Fibroblast of skin of right biceps (primary cell): ENCODE results near the gene SEL1L.
"Not testable (repeated sequence)": the region's sequence is repeated elsewhere in the genome, so short reads cannot be mapped to it uniquely, and the experiment has no call there.

Experiments used
- DNase-seq: peaks from one replicate; pipeline ENCODE4 v3.0.0-alpha.2; 2013

Gene SEL1L

DNA sequence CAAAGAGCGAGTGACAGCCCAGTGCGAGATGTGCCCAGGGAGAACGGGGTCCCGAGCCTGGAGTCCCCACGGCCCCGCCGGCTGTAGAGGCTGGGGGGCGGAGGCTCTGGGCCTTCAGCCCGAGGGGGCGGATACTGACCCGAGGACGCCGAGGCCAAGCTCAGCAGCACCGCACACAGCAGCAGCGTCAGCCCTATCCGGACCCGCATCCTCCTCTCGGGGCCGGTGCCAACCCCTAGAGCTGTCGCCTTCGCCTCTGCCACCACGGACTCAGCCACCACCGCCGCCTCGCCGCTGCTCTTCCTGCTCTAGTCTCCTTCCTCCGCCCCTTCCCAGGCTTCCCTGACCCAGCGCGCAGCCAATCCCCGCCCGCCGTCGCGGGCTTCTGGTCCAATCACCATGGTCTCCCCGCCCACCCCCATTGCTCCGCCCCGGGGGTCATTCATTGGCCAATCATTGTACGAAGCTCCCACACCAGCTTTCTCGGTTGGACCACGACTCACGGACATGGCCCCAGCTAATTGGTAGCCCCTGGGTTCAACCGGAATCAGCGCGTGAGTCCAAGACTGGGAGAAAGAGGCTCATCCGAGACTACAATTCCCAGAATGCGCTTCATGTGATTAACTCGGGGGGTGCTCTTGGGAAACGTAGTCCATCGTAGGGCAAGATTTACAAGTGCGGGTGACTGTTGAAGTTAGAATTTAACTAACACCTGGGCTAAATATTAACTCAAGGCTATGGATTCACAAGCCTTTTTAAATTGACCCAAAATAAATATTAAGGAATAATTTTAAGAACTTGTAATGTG is at the start of gene SEL1L:
Gene SEL1L (minus strand): TSS at position 318 of the 808 bp plus-strand sequence. CDS start 109 bp downstream, at position 209.
- peak; percentile 100 for DNase-seq

DNA sequence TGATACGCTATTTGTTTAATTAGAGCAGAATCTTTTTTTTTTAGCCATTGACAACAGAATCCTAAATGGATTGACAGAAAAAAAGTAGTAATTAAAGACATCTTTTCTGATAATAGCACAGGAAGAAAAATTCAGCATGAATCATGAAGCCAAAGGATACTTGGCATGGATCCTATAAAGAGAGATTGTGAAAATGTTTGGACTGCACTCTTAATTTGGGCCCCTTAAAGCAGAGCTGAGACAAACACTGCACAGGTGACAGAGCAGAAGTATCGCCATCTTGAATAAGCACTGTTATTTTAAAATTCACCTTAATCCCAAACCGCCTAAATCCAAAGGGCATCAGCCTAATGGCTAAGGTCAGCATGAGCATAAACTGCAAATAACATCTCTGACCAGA is 48.8 kb upstream of the SEL1L start:
- no peak for DNase-seq

DNA sequence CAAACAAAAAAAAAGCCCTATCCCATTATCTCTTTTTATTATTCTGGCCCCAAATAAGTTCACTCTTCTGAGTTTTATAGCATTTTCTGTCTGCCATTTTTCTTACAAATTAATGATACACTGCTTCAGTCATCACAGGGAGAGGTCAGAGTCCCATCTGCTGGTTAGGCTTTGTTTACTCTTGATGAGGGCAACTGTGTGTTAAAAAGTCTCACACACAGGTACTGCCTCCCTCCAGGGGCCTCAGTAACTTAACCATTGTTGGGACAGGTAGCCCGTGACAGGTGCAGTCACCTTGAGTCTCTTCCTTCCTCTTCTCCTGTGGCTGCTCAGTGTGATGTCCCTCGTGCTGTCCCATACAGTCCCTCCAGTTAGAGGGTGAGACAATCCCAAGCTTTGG is 45.5 kb upstream of the SEL1L start:
- no peak for DNase-seq

DNA sequence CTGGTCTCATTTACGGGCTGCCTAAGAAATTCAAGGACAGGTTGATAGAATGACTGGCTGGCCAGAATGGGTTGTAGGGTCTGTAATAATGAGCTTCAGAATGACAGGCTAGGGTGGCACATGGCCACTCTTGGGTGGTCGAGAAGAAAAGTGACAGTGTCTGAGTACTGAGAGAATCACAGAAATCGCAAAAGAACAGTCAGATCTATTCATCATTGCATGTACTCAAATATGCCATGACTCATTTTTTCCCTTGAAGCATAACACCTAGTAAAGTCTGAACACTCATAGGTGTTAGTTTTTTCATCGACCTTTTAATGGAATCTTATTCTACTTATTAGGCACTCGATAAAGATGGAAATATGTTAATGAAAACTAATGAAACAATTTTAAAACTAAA is 37.8 kb upstream of the SEL1L start:
- DNase-seq, result no peak

DNA sequence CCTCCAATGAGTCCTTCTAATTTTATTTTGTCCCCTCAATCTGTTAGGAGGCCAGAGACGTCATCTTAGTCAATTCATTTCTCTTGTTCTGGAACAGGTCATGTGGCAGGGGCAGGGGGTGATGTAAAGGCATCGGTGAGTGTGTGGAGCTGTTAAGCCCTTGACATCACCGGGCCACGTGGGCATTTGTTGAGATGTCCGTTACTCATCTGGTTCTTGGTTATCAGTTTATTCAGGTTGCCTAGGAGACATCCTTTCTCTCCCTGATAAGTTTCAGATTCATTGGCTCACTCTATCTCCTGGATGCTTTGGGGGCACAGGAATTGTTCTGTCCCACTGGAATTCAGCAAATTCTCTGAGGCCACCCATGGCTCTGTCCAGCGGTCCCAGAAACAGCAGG is 33.6 kb upstream of the SEL1L start:
- no peak for DNase-seq

DNA sequence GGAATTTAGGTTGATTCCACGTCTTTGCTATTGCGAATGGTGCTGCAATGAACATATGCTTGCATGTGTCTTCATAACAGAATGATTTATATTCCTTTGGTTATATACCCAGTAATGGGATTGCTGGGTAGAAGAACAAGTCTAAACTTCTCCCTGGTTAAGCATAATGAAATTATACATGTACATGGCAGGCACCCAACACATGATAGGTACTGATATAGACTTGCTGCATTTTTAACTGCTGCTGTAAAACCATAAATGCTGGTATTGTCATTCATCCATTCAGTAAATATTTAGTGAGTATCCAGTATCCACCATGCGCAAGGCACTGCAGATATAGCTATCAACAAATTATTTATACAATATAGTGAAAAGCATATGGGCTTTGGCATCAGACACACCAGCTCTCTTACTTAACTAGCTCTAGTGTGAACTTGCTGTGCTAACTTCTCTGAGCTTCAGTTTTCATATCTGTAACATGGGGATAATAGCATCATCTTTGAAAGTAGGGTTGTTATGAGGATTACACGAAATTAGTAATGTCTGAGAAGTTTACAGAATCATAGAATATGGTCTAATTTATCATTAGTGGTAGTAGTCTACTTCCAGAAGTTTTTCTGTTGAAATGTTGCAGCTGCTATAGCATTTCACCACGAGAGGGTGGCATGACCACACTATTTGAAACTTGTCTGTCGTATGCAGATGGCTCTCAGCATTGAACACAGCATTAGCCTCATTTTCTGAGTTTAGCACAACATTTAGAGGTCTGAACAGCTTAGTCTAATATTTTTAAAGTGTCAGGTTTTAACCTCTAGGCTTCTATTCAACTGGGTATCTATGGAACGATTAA is 32.0 kb upstream of the SEL1L start:
- no peak for DNase-seq

DNA sequence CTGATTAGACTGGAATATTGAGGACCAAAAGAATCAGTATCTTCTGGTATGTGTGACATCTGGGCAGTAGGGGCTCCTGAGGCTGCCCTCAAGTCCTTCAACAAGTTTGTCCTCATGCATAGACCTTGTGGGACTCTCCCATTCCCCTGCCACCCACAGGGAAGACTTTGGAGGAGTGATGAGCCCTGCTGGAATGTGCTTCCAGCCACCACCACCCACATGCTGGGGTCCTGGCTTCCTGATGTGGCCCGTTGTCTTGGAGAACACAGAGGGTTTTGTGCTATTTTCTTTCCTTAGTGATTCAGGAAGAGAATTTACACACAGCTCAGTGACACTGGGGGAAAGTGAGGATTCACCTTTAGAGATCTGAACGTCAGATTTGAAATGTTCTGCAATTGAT is 29.2 kb upstream of the SEL1L start:
- DNase-seq, result peak; percentile 17

DNA sequence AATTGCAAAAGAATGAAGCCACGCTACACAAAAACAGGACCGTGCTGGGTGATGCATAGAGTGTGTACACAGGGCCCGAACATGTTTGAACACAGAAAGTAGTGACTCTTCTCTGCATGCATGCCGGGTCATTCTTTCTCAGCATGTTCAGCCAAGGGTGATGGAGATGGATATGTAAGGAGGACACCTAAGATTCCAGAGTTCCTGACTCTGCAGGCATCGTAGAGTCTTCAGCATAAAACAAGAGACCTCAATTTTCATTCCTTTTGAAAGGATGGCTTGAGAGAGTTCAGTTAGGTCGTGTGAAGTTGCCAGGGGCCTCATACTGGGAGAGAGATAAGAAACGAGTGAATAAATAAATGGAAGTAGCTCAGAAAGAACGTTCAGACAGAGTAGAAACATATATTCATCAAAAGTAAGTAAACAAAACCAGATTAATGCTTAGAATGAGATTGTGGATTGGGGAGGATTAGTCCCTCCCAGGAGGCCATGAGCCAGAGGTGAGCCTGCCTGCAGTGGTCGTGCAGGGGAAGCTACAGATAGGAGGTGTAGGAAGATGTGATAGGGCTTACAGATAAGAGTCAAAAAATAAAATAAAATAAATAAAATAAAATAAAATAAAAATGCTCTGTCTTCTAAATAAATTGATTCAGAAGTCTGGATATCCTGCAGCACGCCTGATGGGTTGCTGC is 27.6 kb upstream of the SEL1L start:
- no peak for DNase-seq

DNA sequence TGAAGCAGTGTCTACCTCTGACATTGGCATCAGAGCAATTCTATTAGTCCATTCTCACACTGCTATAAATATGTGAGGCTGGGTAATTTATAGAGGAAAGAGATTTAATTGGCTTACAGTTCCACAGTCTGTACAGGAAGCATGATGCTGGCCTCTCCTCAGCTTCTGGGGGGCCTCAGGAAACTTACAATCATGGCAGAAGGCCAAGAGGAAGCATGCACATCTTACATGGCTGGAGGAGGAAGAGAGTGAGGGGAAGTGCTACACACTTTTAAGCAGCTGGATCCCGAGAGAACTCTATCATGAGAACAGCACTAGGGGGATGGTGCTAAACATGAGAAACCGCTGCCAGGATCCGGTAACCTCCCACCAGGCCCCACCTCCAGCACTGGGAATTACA is 25.7 kb upstream of the SEL1L start:
- no peak for DNase-seq

DNA sequence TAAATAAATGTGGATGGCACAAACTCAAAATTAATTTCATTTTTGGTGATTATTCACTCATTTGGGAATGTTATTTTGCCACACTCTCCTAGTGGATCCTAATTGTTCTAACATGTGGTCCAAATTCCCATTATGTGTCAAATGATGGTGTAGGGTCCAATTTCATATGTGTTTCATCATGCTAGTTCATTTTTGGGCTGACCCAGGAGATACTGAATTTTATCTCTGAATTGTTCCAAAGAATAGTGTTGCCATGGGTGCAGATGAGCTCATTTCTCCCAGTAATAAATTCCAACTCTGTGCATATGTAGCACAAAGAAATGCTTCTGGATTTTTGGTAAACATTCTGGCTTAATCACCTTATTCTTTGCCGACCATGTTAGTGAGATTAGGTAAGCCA is 23.5 kb upstream of the SEL1L start:
- DNase-seq, result peak; percentile 6

DNA sequence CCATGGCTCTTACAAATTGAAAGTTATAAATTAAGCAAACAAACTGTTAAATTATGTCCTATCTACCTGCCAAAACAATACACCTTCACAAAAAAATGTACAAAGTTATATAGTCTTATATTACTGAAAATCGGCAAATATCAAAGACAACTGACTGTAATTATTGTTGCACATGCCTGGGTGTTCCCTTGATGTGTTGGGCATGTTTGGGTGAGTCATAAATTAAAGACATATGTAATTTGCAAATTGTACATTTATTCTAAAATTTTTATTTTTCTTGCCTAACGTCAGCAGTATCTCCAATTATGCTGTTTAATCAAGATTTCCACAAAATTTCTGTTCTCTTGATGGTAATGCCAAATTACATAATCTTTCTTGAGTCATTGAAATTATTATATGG is 22.0 kb upstream of the SEL1L start:
- DNase-seq, result no peak

DNA sequence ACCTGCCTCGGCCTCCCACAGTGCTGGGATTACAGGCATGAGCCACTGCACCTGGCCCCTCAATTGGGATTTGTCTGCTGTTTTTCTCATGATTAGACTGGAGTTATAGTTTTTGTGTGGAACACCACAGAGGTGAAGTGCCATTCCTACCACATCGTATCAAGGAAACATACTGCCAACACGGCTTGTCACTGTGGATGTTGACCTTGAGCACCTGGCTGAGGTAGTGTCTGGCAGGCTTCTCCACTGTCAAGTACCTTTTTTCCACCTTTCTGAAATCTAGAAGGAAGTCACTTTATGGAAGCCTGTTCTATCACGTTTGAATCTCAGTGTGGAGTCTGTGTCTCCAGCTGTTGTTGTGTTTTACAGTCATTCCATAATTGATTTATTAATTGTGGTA is 21.4 kb upstream of the SEL1L start:
- DNase-seq, result no peak

DNA sequence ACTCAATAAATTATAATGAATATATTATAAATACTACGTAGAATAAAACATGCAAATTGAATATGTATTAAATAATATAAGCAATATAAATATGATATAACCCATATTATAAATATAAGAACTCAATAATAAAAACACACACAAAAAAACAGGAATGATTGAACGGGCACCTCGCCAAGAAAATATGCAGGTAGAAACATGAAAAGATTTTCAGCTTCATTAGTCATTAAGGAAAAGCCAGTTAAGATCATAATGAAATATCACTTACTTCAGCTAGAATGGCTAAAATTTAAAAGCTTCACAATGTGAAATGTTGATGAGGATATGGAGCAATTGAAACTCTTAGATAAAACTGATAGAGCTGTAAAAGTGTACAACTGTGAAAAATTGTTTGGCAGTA is 17.8 kb upstream of the SEL1L start:
- no peak for DNase-seq

DNA sequence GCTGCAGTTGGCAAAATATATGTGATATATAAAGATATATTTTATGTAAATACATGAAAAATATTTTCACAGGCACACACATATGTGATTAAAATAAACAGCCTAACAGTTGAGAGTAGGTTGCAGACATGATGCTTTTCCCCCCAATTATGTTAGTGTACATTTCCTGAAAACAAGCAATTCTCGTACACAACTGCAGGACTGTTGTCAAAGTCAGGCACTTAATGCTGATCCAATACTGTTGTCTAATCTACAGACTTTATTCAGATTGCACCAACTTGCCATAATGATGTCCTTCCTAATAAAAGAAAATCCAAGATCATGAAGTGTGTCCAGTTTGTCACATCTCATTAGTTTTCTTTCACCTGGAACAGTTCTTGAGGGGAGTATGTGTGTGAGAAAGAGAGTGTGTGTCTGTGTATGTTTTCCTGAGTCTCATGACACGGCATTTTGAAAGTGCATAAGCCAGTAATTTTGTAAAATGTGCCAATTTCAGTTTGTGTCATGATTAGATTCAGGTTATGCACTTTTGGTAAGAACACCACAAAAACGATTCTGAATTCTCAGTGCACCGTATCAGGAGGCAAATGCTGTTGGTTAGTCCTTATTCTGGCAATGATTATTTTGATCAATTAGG is 16.5 kb upstream of the SEL1L start:
- no peak for DNase-seq

DNA sequence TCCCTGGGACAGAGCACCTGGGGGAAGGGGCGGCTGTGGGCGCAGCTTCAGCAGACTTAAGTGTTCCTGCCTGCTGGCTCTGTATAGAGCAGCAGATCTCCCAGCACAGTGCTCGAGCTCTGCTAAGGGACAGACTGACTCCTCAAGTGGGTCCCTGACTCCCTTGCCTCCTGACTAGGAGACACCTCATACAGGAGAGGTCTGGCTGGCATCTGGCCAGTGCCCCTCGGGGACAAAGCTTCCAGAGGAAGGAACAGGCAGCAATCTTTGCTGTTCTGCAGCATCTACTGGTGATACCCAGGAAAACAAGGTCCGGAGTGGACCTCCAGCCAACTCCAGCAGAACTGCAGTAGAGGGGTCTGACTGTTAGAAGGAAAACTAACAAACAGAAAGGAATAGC is 7.6 kb upstream of the SEL1L start:
- not testable (repeated sequence) for DNase-seq

DNA sequence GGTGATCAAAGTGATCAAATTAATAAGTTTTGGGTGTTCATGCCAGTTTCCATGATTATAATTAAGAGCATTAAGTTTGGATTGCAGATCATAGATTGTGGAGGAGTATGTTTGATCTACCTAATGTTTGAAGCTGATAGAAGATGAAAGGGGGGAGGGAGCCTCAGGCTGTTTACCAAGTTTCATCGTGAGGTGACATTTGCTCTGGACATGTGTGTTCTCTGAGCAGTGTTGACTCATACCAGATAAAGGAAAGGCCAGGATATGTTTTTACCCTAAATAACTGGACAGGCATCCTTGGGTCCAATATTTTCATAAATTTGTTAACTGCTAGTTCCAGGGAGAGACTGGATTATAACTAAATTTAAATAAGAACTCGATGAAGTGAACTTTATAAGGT is 3.5 kb upstream of the SEL1L start:
- no peak for DNase-seq

DNA sequence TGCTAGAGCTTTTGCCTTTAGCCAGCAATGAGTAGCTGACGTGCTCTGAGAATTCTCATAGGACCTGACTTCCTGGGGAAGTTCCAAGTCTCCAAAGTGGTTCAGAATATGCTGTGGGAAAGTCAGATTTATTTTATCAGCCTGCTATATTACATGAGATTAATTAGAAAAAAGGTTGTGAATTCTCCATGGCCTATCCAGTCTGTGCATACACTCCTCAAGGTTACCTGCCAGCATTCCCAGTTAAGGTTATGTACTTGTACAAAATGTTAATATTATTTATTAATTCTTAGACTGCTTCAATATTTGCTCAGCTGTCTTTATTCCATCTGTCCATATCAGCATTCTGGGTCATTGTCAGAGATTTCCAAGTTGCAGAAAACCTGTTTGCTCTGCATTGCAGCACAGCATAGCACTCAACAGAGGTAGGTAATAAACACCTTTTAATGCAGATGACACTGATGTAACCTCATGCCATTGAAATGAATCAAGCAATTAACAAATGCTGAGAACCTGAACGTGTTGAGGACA is 2.7 kb upstream of the SEL1L start:
- no peak for DNase-seq

DNA sequence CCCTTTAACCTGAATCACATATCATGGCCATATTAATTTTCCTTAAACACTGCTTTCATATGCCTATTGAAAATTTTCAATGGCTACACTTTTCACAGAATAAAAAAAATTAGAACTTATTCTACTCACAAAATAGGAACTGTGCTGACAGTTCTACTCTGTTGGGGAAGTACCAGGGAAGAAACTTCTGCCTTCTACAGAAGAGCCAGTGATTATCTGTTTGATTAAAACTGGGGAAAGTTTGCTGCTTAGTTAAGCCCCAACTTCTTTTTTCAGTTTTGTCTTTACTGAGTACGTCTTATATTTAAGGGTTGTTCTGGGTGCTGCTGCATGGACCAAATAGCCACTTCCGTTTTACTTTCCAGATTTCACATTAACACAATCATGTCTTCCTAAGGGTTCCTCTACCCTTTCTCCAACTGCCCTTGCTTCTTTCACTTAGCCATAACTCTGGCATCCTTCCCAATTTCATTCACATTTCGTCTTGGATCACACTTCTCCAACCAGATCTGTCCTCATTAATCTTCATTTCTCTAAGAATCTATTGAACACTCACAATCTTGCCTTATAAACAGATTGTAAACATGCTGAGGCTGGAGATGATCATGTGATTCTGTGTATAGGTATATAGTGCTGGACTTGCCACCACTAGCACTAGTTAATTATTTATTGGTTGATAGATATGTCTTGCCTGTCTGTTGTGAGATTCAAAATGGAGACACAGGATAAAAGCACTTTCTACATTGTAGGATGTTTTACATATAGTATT is 1.9 kb upstream of the SEL1L start:
- DNase-seq, result no peak

DNA sequence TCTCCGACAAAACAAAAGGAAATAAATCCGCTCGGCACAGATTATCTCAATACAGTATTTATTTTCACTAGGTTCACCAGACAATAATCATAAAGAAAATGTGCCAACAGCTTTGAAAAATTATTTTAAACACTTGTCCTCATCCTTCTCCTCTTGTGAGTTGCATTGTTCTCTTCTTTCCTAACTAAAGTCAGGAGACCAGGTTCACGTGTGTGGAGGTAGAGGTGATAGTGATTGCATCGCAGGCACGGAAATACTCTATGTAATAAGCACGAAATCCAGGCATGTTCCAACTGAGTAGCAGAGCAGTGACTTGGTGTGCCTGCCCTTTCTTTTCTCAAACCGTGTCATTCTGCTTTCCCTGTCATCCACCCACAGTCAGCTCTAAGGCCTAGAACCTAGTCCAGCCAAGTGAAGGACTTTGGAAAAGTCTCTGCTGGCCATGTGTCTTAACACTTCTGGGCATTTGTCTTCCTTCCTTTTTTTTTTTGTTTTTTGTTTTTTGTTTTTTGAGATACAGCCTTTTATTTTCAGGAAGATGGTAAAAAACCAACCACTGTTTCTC is 939 bp upstream of the SEL1L start:
- DNase-seq, result no peak

DNA sequence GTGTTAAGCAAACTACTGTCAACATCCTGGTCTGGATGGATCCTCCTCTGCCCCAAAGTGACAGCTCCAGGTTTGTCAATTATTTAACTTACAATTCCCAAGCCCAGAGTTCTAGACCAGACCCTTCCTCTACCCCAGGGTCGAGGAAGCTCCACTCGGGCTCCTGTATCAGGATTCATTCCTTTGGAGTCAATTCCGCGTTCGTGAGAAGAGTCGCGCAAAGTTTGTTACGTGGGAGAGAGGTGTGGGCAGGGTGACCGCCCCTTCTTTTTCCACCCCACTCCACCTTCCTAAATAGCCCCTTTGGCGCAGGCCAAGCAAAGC is 479 bp downstream of the SEL1L start:
- DNase-seq, result no peak

DNA sequence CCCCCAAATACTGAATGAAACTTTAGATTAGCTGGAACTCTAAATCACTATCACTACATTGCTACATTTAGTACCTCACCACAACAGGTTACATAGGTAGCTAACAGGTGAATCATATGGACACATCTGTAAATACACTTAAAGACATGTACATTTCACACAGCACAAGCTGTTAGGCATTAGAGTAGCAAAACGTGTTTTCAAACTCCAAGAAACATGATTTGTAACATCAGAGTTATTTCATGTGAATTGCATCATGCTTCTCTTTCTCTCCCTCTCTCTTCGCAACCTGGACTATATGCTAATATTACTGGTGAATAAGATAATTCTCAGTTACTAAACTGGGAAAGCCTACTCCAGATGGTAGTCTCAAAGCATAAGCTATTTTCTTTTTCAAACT is 4.3 kb downstream of the SEL1L start:
- DNase-seq, result peak; percentile 63

DNA sequence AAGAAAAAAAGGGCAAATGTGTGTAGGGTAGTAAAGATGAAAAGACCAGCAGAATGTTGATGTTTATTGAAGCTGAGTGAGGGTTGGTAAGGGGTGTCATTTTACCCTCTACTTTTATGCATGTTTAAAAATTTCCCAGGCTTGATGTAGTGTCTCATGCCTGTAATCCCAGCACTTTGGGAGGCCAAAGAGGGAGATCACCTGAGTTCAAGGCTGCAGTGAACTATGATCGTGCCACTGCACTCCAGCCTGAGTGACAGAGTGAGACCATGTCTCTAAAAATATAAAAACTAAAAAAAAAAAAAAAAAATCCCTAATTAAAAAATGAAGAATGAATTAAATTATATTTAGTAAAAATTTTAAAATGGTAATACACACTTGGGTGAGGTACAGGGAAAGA is 8.5 kb downstream of the SEL1L start:
- no peak for DNase-seq
